HepG2 (cell line): ENCODE results near the gene NAIF1. TPM values are rescaled to one million over a fixed set of nuclear protein-coding genes. Genes with fewer than 3 reads are reported as not detected.

Experiments
- AFF4 ChIP-seq: sonication (generic); formaldehyde crosslinking; IDR thresholded peaks from 2 replicates; pipeline ENCODE4 v1.4.0; 2020; ENCODE audit warnings: missing genetic modification reagents
- CAMTA2 ChIP-seq: sonication (generic); formaldehyde crosslinking; IDR thresholded peaks from 2 replicates; pipeline ENCODE4 v1.4.0; 2020; ENCODE audit warnings: mild to moderate bottlenecking, missing genetic modification reagents, borderline replicate concordance
- CREM ChIP-seq, 2 experiments: sonication (generic) in 1 of 2; formaldehyde crosslinking in 1 of 2; IDR thresholded peaks; 2 replicates each; pipeline versions ENCODE4 v1.4.0 to v1.6.1; 2016 to 2020; ENCODE audit warnings: antibody characterized with exemption in 1 of 2, mild to moderate bottlenecking in 1 of 2, missing genetic modification reagents in 1 of 2
- ELF1 ChIP-seq: sonication (generic); formaldehyde crosslinking; IDR thresholded peaks from 2 replicates; pipeline ENCODE4 v1.4.0; 2020; ENCODE audit warnings: missing genetic modification reagents
- FOSL1 ChIP-seq: sonication (generic); formaldehyde crosslinking; IDR thresholded peaks from 2 replicates; pipeline ENCODE4 v1.9.0; 2021; ENCODE audit warnings: missing genetic modification reagents, borderline replicate concordance
- FOXO1 ChIP-seq: sonication (generic); formaldehyde crosslinking; IDR thresholded peaks from 2 replicates; pipeline ENCODE4 v1.4.0; 2020; ENCODE audit warnings: missing genetic modification reagents
- GATA4 ChIP-seq: sonication (generic); IDR thresholded peaks from 2 replicates; pipeline ENCODE4 v1.6.1; 2016; ENCODE audit warnings: antibody characterized with exemption, low read depth, borderline replicate concordance
- HBP1 ChIP-seq: IDR thresholded peaks from 2 replicates; pipeline ENCODE4 v1.6.1; 2016; ENCODE audit warnings: low read depth, control low read depth
- HHEX ChIP-seq: IDR thresholded peaks from 2 replicates; pipeline ENCODE4 v1.6.1; 2016; ENCODE audit warnings: control low read depth
- HMGXB3 ChIP-seq: sonication (generic); formaldehyde crosslinking; IDR thresholded peaks from 2 replicates; pipeline ENCODE4 v1.4.0; 2020; ENCODE audit warnings: missing genetic modification reagents, borderline replicate concordance
- RXRB ChIP-seq: IDR thresholded peaks from 2 replicates; pipeline ENCODE4 v1.6.1; 2016; ENCODE audit warnings: borderline replicate concordance, missing genetic modification reagents, missing compliant biosample characterization
- SNRNP70 ChIP-seq: fragments of 200-400 bp; formaldehyde crosslinking; IDR thresholded peaks from 2 replicates; pipeline ENCODE4 v1.6.1; 2017; ENCODE audit warnings: mild to moderate bottlenecking, low read depth, low read length, moderate library complexity
- SSRP1 ChIP-seq: IDR thresholded peaks from 2 replicates; pipeline ENCODE4 v1.6.1; 2016; ENCODE audit warnings: control low read depth
- WIZ ChIP-seq: sonication (generic); formaldehyde crosslinking; IDR thresholded peaks from 2 replicates; pipeline ENCODE4 v1.5.1; 2020; ENCODE audit warnings: mild to moderate bottlenecking, missing genetic modification reagents
- ZBTB20 ChIP-seq: sonication (generic); formaldehyde crosslinking; IDR thresholded peaks from 2 replicates; pipeline ENCODE4 v1.8.1; 2023; ENCODE audit warnings: missing genetic modification reagents, low read depth, mild to moderate bottlenecking, borderline replicate concordance
- ZHX1 ChIP-seq: sonication (generic); formaldehyde crosslinking; IDR thresholded peaks from 2 replicates; pipeline ENCODE4 v1.8.1; 2022; ENCODE audit warnings: low read depth, mild to moderate bottlenecking, missing genetic modification reagents
- ZNF251 ChIP-seq: sonication (generic); formaldehyde crosslinking; IDR thresholded peaks from 2 replicates; pipeline ENCODE4 v1.9.0; 2021; ENCODE audit warnings: mild to moderate bottlenecking, missing genetic modification reagents
- polyA plus RNA-seq, 8 experiments: library from polyadenylated mRNA; depleted of rRNA in 3 of 8; stranded (reverse) in 7 of 8; unstranded in 1 of 8; fragments of >200 nt; fragmentation: Illumina TruSeq in 4 of 8; extraction: Trizol in 4 of 8; gene quantifications; 2 replicates each; pipeline versions ENCODE4 v1.2.1 to v1.2.3, GENCODE V29; 2011 to 2016; ENCODE audit warnings: low read depth in 4 of 8, missing spikeins in 1 of 8, mixed read lengths in 1 of 8; ENCODE audit not compliant: insufficient read depth in 1 of 8
- total RNA-seq, 5 experiments: library from RNA; depleted of rRNA; stranded (reverse); fragments of >200 nt; fragmentation: Illumina TruSeq; extraction: Trizol; gene quantifications; 2 replicates each; pipeline ENCODE4 v1.2.3, GENCODE V29; 2016; ENCODE audit warnings: low read depth in 1 of 5

Gene NAIF1
- total and polyA plus RNA-seq, 2 of the 13 experiments (the other 11 are each of a cell fraction or from before 2014, with no cell fraction given): 6.0 to 6.9 TPM

- TF ChIP-seq FOXO1 (no peak; the same call in 1 of the 2 replicates), HHEX (CRISPR knock-in tag) (no peak), FOSL1 (CRISPR knock-in tag) (no peak), ZHX1 (CRISPR knock-in tag) (no peak), ELF1 (CRISPR knock-in tag) (no peak), SNRNP70 (no peak), ZBTB20 (no peak), HBP1 (CRISPR knock-in tag) (peak; percentile 10; the same call in 1 of the 2 replicates), HMGXB3 (CRISPR knock-in tag) (no peak), GATA4 (no peak), CREM (IDR thresholded peaks at IDR 0.05) (no peak), CREM (CRISPR knock-in tag; IDR thresholded peaks at IDR 0.05) (no peak), WIZ (CRISPR knock-in tag) (no peak), RXRB (CRISPR knock-in tag) (no peak), SSRP1 (peak; percentile 99), AFF4 (CRISPR knock-in tag) (no peak), ZNF251 (CRISPR knock-in tag) (no peak), CAMTA2 (CRISPR knock-in tag) (no peak)
Observed at GRCh38 chr9:128067645-128068385, 695 bp upstream of the NAIF1 start, which contains the start of gene SLC25A25 (continued).
